Measurements from ENCODE around the gene TIMD4. TPM values are rescaled to one million over a fixed set of nuclear protein-coding genes. Genes with fewer than 3 reads are reported as not detected.

The TIMD4 gene
- total RNA-seq, 1 donor from 2014 or later = not detected

GRCh38 chr5:156888520-156888919, 74.5 kb downstream of the TIMD4 start:
- TF ChIP-seq EZH2 (IDR thresholded peaks at IDR 0.05; ENCODE audit: insufficient read depth, low read length) (no peak), CTCF (IDR thresholded peaks at IDR 0.05; ENCODE audit: insufficient read depth, low read depth, low read length) (no peak)
- Mint-ChIP-seq H3K36me3 (ENCODE audit: low read depth, unreplicated experiment) (no peaks in the 10 kb centered on the region), H3K27ac (ENCODE audit: unreplicated experiment) (no peak overlapping the region), H3K9me3 (ENCODE audit: unreplicated experiment) (no peaks in the 10 kb centered on the region), H3K4me3 (ENCODE audit: unreplicated experiment) (no peak overlapping the region), H3K27me3 (ENCODE audit: low read depth, unreplicated experiment) (peaks cover 12% of the 10 kb centered on the region), H3K4me1 (ENCODE audit: low read depth, unreplicated experiment) (no peaks in the 10 kb centered on the region)
- Histone ChIP-seq H3K27me3 (ENCODE audit: insufficient read depth, low read length) (no peaks in the 10 kb centered on the region), H3K27ac (ENCODE audit: low read depth, low read length) (no peak overlapping the region), H2AFZ (ENCODE audit: low read depth, low read length) (no peak overlapping the region), H4K20me1 (ENCODE audit: insufficient read depth, low read length) (no peaks in the 10 kb centered on the region), H3K4me1 (ENCODE audit: insufficient read depth, low read length) (no peaks in the 10 kb centered on the region), H3K9me3 (ENCODE audit: insufficient read depth, low read depth, low read length) (no peaks in the 10 kb centered on the region), H3K36me3 (ENCODE audit: insufficient read depth, low read length) (no peaks in the 10 kb centered on the region), H3K4me2 (ENCODE audit: low read length) (no peak overlapping the region), H3K79me2 (ENCODE audit: insufficient read depth, low read length) (no peaks in the 10 kb centered on the region), H3K9ac (ENCODE audit: low read length) (no peak overlapping the region), H3K4me3 (ENCODE audit: insufficient read depth, low read depth, low read length) (no peak overlapping the region)
- DNase-seq (ENCODE audit: low read depth) (no peak), FAIRE-seq (no peak)

GRCh38 chr5:156883316-156883875, 79.6 kb downstream of the TIMD4 start:
- Histone ChIP-seq H3K27me3 (ENCODE audit: insufficient read depth, low read length) (no peaks in the 10 kb centered on the region), H3K4me1 (ENCODE audit: insufficient read depth, low read length) (no peaks in the 10 kb centered on the region), H3K9ac (ENCODE audit: low read length) (no peak overlapping the region), H4K20me1 (ENCODE audit: insufficient read depth, low read length) (no peaks in the 10 kb centered on the region), H3K4me3 (ENCODE audit: insufficient read depth, low read depth, low read length) (no peak overlapping the region), H3K36me3 (ENCODE audit: insufficient read depth, low read length) (no peaks in the 10 kb centered on the region), H2AFZ (ENCODE audit: low read depth, low read length) (no peak overlapping the region), H3K9me3 (ENCODE audit: insufficient read depth, low read depth, low read length) (no peaks in the 10 kb centered on the region), H3K27ac (ENCODE audit: low read depth, low read length) (no peak overlapping the region), H3K4me2 (ENCODE audit: low read length) (no peak overlapping the region), H3K79me2 (ENCODE audit: insufficient read depth, low read length) (no peaks in the 10 kb centered on the region)
- no peak for FAIRE-seq
- Mint-ChIP-seq H3K4me3 (ENCODE audit: unreplicated experiment) (no peak overlapping the region), H3K27ac (ENCODE audit: unreplicated experiment) (no peak overlapping the region), H3K4me1 (ENCODE audit: low read depth, unreplicated experiment) (no peaks in the 10 kb centered on the region), H3K9me3 (ENCODE audit: unreplicated experiment) (no peaks in the 10 kb centered on the region), H3K27me3 (ENCODE audit: low read depth, unreplicated experiment) (peaks cover 13% of the 10 kb centered on the region), H3K36me3 (ENCODE audit: low read depth, unreplicated experiment) (no peaks in the 10 kb centered on the region)
- no peak for DNase-seq (ENCODE audit: low read depth)
- TF ChIP-seq EZH2 (IDR thresholded peaks at IDR 0.05; ENCODE audit: insufficient read depth, low read length) (no peak), CTCF (IDR thresholded peaks at IDR 0.05; ENCODE audit: insufficient read depth, low read depth, low read length) (no peak)

GRCh38 chr5:156879665-156880285, 83.3 kb downstream of the TIMD4 start:
- Histone ChIP-seq H3K27me3 (ENCODE audit: insufficient read depth, low read length) (no peaks in the 10 kb centered on the region), H3K27ac (ENCODE audit: low read depth, low read length) (no peak overlapping the region), H3K9ac (ENCODE audit: low read length) (no peak overlapping the region), H3K4me1 (ENCODE audit: insufficient read depth, low read length) (no peaks in the 10 kb centered on the region), H3K79me2 (ENCODE audit: insufficient read depth, low read length) (no peaks in the 10 kb centered on the region), H4K20me1 (ENCODE audit: insufficient read depth, low read length) (no peaks in the 10 kb centered on the region), H3K36me3 (ENCODE audit: insufficient read depth, low read length) (no peaks in the 10 kb centered on the region), H3K4me3 (ENCODE audit: insufficient read depth, low read depth, low read length) (no peak overlapping the region), H2AFZ (ENCODE audit: low read depth, low read length) (no peak overlapping the region), H3K9me3 (ENCODE audit: insufficient read depth, low read depth, low read length) (no peaks in the 10 kb centered on the region), H3K4me2 (ENCODE audit: low read length) (no peak overlapping the region)
- H3K9me3 Mint-ChIP-seq (ENCODE audit: unreplicated experiment) = no peaks in the 10 kb centered on the region
- no peak overlapping the region for H3K27ac Mint-ChIP-seq (ENCODE audit: unreplicated experiment)
- FAIRE-seq (no peak), DNase-seq (ENCODE audit: low read depth) (no peak)
- H3K4me1 Mint-ChIP-seq (ENCODE audit: low read depth, unreplicated experiment) = no peaks in the 10 kb centered on the region
- peaks cover 12% of the 10 kb centered on the region for H3K27me3 Mint-ChIP-seq (ENCODE audit: low read depth, unreplicated experiment)
- TF ChIP-seq EZH2 (IDR thresholded peaks at IDR 0.05; ENCODE audit: insufficient read depth, low read length) (no peak), CTCF (IDR thresholded peaks at IDR 0.05; ENCODE audit: insufficient read depth, low read depth, low read length) (no peak)
- no peak overlapping the region for H3K4me3 Mint-ChIP-seq (ENCODE audit: unreplicated experiment)
- H3K36me3 Mint-ChIP-seq (ENCODE audit: low read depth, unreplicated experiment) = no peaks in the 10 kb centered on the region
